ENCODE measurements around the gene SPINT2. TPM values are rescaled to one million over a fixed set of nuclear protein-coding genes. Genes with fewer than 3 reads are reported as not detected.

SPINT2 gene
- total RNA-seq, 4 donors from 2014 or later, result 158 to 1,321 (median 873) TPM

DNA sequence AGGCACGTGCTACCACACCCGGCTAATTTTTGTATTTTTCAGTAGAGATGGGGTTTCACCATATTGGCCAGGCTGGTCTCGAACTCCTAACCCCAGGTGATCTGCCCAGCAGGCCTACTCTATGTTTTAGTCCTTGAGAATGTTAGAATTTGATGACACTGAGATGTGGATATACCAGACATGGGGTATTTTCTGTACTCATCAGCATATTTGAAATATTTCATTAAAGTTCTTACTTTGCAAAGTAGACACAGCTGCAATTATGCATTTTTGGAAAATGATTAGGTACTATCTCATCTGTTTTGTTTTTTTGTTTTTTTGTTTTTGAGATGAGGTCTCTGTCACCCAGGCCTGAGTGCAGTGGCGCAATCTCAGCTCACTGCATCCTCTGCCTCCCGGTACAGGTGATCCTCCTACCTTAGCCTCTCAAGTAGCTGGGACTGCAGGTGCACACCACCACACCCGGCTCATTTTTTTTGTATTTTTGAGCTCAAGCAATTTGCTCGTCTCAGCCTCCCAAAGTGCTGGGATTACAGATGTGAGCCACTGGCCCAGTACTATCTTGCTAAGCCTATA is 12.7 kb downstream of the SPINT2 start:
- Histone ChIP-seq H3K9me3 (no peaks in the 10 kb centered on the region), H3K4me1 (peaks cover 0 to 41% (median 0%) of the 10 kb centered on the region in 4 donors), H3K27ac (peak overlapping the region in 2 of 4 donors; percentile 35 to 66), H3K27me3 (no peaks in the 10 kb centered on the region), H3K36me3 (peaks cover 0 to 6% (median 0%) of the 10 kb centered on the region in 3 donors), H3K4me3 (no peak overlapping the region)
- TF ChIP-seq, protein P1, sequence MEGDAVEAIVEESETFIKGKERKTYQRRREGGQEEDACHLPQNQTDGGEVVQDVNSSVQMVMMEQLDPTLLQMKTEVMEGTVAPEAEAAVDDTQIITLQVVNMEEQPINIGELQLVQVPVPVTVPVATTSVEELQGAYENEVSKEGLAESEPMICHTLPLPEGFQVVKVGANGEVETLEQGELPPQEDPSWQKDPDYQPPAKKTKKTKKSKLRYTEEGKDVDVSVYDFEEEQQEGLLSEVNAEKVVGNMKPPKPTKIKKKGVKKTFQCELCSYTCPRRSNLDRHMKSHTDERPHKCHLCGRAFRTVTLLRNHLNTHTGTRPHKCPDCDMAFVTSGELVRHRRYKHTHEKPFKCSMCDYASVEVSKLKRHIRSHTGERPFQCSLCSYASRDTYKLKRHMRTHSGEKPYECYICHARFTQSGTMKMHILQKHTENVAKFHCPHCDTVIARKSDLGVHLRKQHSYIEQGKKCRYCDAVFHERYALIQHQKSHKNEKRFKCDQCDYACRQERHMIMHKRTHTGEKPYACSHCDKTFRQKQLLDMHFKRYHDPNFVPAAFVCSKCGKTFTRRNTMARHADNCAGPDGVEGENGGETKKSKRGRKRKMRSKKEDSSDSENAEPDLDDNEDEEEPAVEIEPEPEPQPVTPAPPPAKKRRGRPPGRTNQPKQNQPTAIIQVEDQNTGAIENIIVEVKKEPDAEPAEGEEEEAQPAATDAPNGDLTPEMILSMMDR (IDR thresholded peaks at IDR 0.05), result no peak
- no peak for TF ChIP-seq POLR2A (IDR thresholded peaks at IDR 0.05)
- no peak for DNase-seq

DNA sequence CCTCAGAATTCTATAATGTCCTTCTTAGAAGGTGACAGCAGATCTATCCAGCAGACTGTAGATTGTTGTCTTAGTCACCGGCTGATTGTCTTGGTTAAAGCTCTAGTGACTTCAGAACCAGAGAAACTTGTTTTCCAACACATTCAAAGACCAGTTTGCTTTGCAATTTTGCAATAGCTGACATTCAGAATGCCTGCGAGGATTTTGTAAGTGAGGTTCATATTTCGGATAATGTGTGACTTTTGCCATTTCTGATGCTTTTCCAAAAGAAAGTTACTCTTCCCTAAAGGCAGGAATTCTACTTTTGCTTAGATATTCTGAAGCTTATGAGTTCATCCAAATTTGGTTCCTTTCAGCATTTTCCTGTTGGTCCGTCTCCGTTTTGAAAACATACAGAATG is 13.2 kb downstream of the SPINT2 start:
- no peak for DNase-seq
- Histone ChIP-seq H3K4me3 (no peak overlapping the region), H3K9me3 (no peaks in the 10 kb centered on the region), H3K36me3 (peaks cover 0 to 6% (median 0%) of the 10 kb centered on the region in 3 donors), H3K4me1 (peaks cover 0 to 35% (median 0%) of the 10 kb centered on the region in 4 donors), H3K27me3 (no peaks in the 10 kb centered on the region), H3K27ac (peak overlapping the region in 3 of 4 donors; percentile 6 to 66 (median 35))
- no peak for TF ChIP-seq POLR2A (IDR thresholded peaks at IDR 0.05)
- TF ChIP-seq, protein P1 (IDR thresholded peaks at IDR 0.05), result no peak

DNA sequence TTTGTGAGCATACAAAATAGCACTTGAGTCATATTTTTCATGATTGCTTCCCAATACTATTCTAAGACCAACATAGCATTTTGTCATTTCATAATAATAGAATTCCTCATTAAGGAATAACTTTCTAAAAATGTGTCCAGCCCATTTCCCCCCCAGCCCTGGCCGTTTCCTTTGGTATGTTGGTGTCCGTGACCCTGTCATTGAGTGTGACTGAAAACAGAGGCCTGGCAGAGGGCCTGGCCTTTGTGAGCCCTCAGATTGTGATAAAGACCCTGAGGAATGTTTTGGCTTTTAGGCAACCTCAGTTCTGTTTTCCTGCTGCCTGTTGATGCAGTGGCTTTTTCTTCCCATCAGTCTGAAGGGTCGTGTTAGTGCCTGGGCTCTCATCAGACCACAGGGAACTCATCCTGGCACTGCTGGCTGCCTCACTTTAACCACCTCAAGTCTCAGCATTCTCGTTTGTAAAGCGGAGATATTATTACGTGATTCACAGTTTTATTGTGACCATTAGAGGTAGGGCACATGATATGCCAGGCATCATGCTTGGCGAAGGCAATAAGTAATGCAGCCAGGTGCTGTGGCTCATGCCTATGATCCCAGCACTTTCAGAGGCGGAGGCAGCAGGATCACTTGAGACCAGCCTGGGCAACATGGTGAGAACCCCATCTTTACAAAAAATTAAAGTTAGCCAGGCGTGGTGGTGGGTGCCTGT is 13.8 kb downstream of the SPINT2 start:
- H3K36me3 ChIP-seq, result peaks cover 0 to 6% (median 0%) of the 10 kb centered on the region in 3 donors
- peak in 1 of 2 donors; percentile 40 for TF ChIP-seq POLR2A (IDR thresholded peaks at IDR 0.05)
- TF ChIP-seq, protein P1 (IDR thresholded peaks at IDR 0.05), result no peak
- peak in 1 of 3 donors; percentile 60 for DNase-seq
- peaks cover 0 to 33% (median 0%) of the 10 kb centered on the region in 4 donors for H3K4me1 ChIP-seq
- no peaks in the 10 kb centered on the region for H3K27me3 ChIP-seq
- peak overlapping the region in 3 of 4 donors; percentile 6 to 66 (median 35) for H3K27ac ChIP-seq
- no peak overlapping the region for H3K4me3 ChIP-seq
- H3K9me3 ChIP-seq, result no peaks in the 10 kb centered on the region

DNA sequence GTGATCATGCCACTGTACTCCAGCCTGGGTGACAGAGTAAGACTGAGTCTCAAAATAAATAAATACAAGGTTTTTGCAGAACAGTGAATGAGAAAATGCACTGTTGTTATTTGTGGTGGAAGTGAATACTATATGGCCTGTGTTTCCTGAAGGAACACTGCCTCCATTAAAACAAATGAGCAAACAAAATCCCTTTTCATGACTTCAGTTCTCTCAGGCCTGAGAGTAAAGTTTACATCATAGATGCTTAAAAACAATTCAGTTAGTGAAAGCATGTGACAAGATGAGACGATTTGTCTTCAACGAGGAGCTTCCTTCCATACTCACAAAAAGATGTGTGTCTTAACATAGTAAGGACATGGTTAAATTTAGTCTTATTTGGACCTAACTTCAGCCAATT is 14.4 kb downstream of the SPINT2 start:
- TF ChIP-seq, protein P1 (IDR thresholded peaks at IDR 0.05), result no peak
- no peak for TF ChIP-seq POLR2A (IDR thresholded peaks at IDR 0.05)
- H3K9me3 ChIP-seq, result no peaks in the 10 kb centered on the region
- no peak for DNase-seq
- H3K27me3 ChIP-seq, result no peaks in the 10 kb centered on the region
- peaks cover 0 to 33% (median 0%) of the 10 kb centered on the region in 4 donors for H3K4me1 ChIP-seq
- peak overlapping the region in 3 of 4 donors; percentile 6 to 66 (median 35) for H3K27ac ChIP-seq
- H3K4me3 ChIP-seq, result no peak overlapping the region
- peaks cover 0 to 6% (median 0%) of the 10 kb centered on the region in 3 donors for H3K36me3 ChIP-seq

DNA sequence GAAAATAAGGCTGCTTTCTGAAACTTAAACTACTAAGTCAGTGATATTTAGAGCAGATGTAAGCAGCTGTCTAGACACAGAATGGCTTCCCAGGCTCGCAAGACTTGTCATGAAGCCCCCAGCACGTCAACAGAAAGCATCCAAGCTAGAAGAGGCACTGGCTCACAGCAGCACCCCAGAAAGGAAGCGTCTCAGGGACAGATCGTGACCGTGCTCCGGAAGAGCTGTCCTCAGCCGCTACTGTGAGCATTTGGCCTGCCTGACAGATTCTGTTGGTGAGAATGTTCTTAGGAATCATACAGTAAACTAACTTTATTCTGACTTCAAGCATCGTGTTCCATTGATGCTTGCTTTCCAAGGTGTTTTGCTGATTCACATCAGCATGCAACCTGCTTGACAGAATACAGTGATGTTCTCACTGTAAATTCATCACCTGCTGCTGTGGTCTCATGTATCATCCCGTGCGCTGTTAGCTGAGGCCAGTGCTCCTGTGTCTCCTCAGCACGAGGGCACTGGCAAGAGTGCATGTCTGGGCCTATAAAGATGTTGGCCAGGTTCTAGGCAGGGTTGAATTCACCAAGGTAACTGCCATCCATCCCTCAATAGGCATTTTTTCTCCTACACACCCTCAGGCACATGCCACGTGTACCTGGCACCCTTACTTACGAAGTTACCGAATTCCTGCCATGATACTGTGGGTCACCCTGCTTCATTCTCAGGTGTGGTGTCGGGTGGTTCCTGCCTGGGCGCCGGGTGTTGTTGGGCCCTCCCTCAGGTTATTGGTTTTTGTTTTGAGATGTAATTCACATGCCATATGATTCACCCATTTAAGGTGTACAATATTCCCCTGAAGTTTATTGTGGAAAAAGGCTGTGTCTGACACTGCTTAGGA is 15.9 kb downstream of the SPINT2 start:
- H3K9me3 ChIP-seq, result no peaks in the 10 kb centered on the region
- TF ChIP-seq, protein P1 (IDR thresholded peaks at IDR 0.05), result no peak
- TF ChIP-seq POLR2A (IDR thresholded peaks at IDR 0.05), result no peak
- no peak overlapping the region for H3K4me3 ChIP-seq
- H3K36me3 ChIP-seq, result peaks cover 0 to 16% (median 0%) of the 10 kb centered on the region in 3 donors
- peak overlapping the region in 1 of 4 donors; percentile 9 for H3K27ac ChIP-seq
- H3K27me3 ChIP-seq, result no peaks in the 10 kb centered on the region
- DNase-seq, result no peak
- peaks cover 0 to 21% (median 0%) of the 10 kb centered on the region in 4 donors for H3K4me1 ChIP-seq

All from Peyer's patch (tissue), 4 donors.